Endothelial cell of umbilical vein (primary cell): ENCODE results near the gene SRGAP1. TPM values are rescaled to one million over a fixed set of nuclear protein-coding genes. Genes with fewer than 3 reads are reported as not detected.

Experiments
- BruUV-seq: library from RNA; stranded (reverse); fragments of 400-500 nt; replicated peaks from 2 replicates; lab custom pipeline; 2021; lab: Mats Ljungman, UMichigan
- CTCF ChIA-PET: fragments of 300-600, 350-600 bp; sonication (Branson Sonifier 250); formaldehyde crosslinking; loops from one replicate; lab custom pipeline; 2021; ENCODE audit warnings: antibody characterized with exemption, inconsistent platforms; lab: Charles Lee
- POLR2A ChIA-PET: fragments of 300-600, 350-600 bp; sonication (Branson Sonifier 250); formaldehyde crosslinking; loops from one replicate; lab custom pipeline; 2021; ENCODE audit warnings: antibody characterized with exemption, inconsistent platforms; lab: Charles Lee
- DNase-seq: peaks from one replicate; pipeline ENCODE4 v3.0.0-alpha.2; 2011; ENCODE audit warnings: low read depth, low spot score
- FAIRE-seq: peaks from 2 replicates; lab custom pipeline; 2011; peaks lifted over from hg19 to GRCh38; lab: Jason Lieb, UNC
- H2AFZ ChIP-seq: 2 replicates; pipeline ENCODE4 v1.6.0; 2012; ENCODE audit warnings: low read depth, low read length, control low read depth, inconsistent platforms
- H3K27ac ChIP-seq: 2 replicates; pipeline ENCODE4 v1.5.1; 2011; ENCODE audit warnings: low read depth, mild to moderate bottlenecking, control low read depth, low read length, moderate library complexity; ENCODE audit not compliant: insufficient read depth
- H3K27me3 ChIP-seq, 2 experiments: 2 replicates each; pipeline versions ENCODE4 v1.6.0 to v1.6.1; 2011; ENCODE audit warnings: low read length in 2 of 2, mixed read lengths in 1 of 2; ENCODE audit not compliant: control insufficient read depth in 2 of 2, insufficient read depth in 2 of 2
- H3K36me3 ChIP-seq, 2 experiments: 2 replicates in 1 of 2; 3 replicates in 1 of 2; pipeline ENCODE4 v1.5.1; 2011; ENCODE audit warnings: low read length in 2 of 2, mild to moderate bottlenecking in 1 of 2, moderate library complexity in 1 of 2; ENCODE audit not compliant: control insufficient read depth in 2 of 2, insufficient read depth in 2 of 2; ENCODE audit errors: extremely low read depth in 1 of 2
- H3K4me1 ChIP-seq: 3 replicates; pipeline ENCODE4 v1.5.1; 2011; ENCODE audit warnings: mild to moderate bottlenecking, low read length; ENCODE audit not compliant: control insufficient read depth, insufficient read depth; ENCODE audit errors: extremely low read depth
- H3K4me2 ChIP-seq: 2 replicates; pipeline ENCODE4 v1.6.1; 2011; ENCODE audit warnings: low read length, control low read depth, mixed read lengths; ENCODE audit not compliant: insufficient read depth
- H3K4me3 ChIP-seq, 3 experiments: fragments of 200-600 bp in 1 of 3; sonication (generic), shearing (Covaris generic) in 1 of 3; replicated peaks in 1 of 3; 2 replicates each; pipeline ENCODE4 v1.5.1; 2011 to 2016; ENCODE audit warnings: control low read depth in 3 of 3, low read length in 3 of 3, mild to moderate bottlenecking in 2 of 3, inconsistent platforms in 1 of 3, low read depth in 1 of 3, moderate library complexity in 1 of 3; ENCODE audit not compliant: insufficient read depth in 1 of 3
- H3K79me2 ChIP-seq: 2 replicates; pipeline ENCODE4 v1.6.0; 2012; ENCODE audit warnings: low read length, inconsistent platforms; ENCODE audit not compliant: control insufficient read depth, insufficient read depth
- H3K9ac ChIP-seq: replicated peaks from 2 replicates; pipeline ENCODE3; 2011; ENCODE audit warnings: low read length, control low read depth; ENCODE audit not compliant: insufficient read depth; ENCODE audit errors: extremely low read depth
- H3K9me1 ChIP-seq: replicated peaks from 3 replicates; pipeline ENCODE4 v1.6.0; 2011; ENCODE audit warnings: mild to moderate bottlenecking, low read length; ENCODE audit not compliant: control insufficient read depth, insufficient read depth; ENCODE audit errors: extremely low read depth
- H3K9me3 ChIP-seq: replicated peaks from 2 replicates; pipeline ENCODE4 v1.5.1; 2012; ENCODE audit warnings: low read length, inconsistent platforms; ENCODE audit not compliant: control insufficient read depth, insufficient read depth
- H4K20me1 ChIP-seq: replicated peaks from 2 replicates; pipeline ENCODE3; 2011; ENCODE audit warnings: mild to moderate bottlenecking, low read length; ENCODE audit not compliant: control insufficient read depth, insufficient read depth; ENCODE audit errors: extremely low read depth
- CTCF ChIP-seq, 2 donors: IDR thresholded peaks; 1 replicate in 1 of 2; 2 replicates in 1 of 2; pipeline ENCODE4 v1.5.1; 2011; ENCODE audit warnings: low read length in 2 of 2, mild to moderate bottlenecking in 2 of 2, moderate library complexity in 2 of 2, control low read depth in 1 of 2, inconsistent platforms in 1 of 2, low read depth in 1 of 2; ENCODE audit not compliant: insufficient read depth in 1 of 2; ENCODE audit errors: extremely low read depth in 1 of 2
- EZH2 ChIP-seq: IDR thresholded peaks from 2 replicates; pipeline ENCODE4 v1.6.1; 2012; ENCODE audit warnings: borderline replicate concordance, low read depth, mild to moderate bottlenecking, moderate library complexity, low read length, inconsistent platforms; ENCODE audit not compliant: severe bottlenecking
- FOS ChIP-seq: IDR thresholded peaks from 2 replicates; pipeline ENCODE4 v1.6.1; 2011; ENCODE audit warnings: mild to moderate bottlenecking, low read length, moderate library complexity, borderline replicate concordance; ENCODE audit not compliant: insufficient read depth
- GATA2 ChIP-seq: IDR thresholded peaks from 2 replicates; pipeline ENCODE4 v1.7.0; 2011; ENCODE audit warnings: low read depth, mild to moderate bottlenecking, moderate library complexity, mixed read lengths, low read length; ENCODE audit not compliant: insufficient read length, insufficient read depth
- JUN ChIP-seq: IDR thresholded peaks from 2 replicates; pipeline ENCODE4 v1.6.1; 2011; ENCODE audit warnings: borderline replicate concordance, low read depth; ENCODE audit not compliant: insufficient read length, insufficient read depth
- MAX ChIP-seq: IDR thresholded peaks from 2 replicates; pipeline ENCODE4 v1.6.1; 2011; ENCODE audit not compliant: insufficient read depth, insufficient read length
- MYC ChIP-seq: IDR thresholded peaks from one replicate; pipeline ENCODE4 v1.6.1; 2011; ENCODE audit warnings: mild to moderate bottlenecking, low read depth, low read length
- POLR2A ChIP-seq: IDR thresholded peaks from 2 replicates; pipeline ENCODE4 v1.6.1; 2012; ENCODE audit warnings: low read depth, mild to moderate bottlenecking, control low read depth, low read length
- POLR2AphosphoS5 ChIP-seq: IDR thresholded peaks from 2 replicates; pipeline ENCODE4 v1.6.1; 2012; ENCODE audit warnings: low read depth, mild to moderate bottlenecking, control low read depth, low read length, moderate library complexity; ENCODE audit not compliant: insufficient read depth
- dilution Hi-C: fragments of 300-500 bp; cut with MboI; formaldehyde crosslinking; loops from one replicate; pipeline ENCODE4 v1.15.0; 2019; ENCODE audit warnings: low sequenced_read_pairs; ENCODE audit not compliant: extremely low pct_ligation_motif_present
- intact Hi-C: fragments of 100-400 bp; cut with micrococcal nuclease; formaldehyde crosslinking; loops from one replicate; pipeline ENCODE4 v1.10.0; 2022
- polyA plus RNA-seq, 4 experiments: library from polyadenylated mRNA; depleted of rRNA in 3 of 4; stranded (reverse) in 3 of 4; unstranded in 1 of 4; fragments of >200 nt; gene quantifications; 2 replicates each; pipeline versions ENCODE4 v1.2.1 to v1.2.3, GENCODE V29; 2011 to 2012; ENCODE audit warnings: missing spikeins in 1 of 4
- total RNA-seq: library from RNA; stranded (reverse); gene quantifications from 2 replicates; pipeline ENCODE4 v1.2.3, GENCODE V29; 2021

SRGAP1 gene
- total and polyA plus RNA-seq, 2 donors (not counting 3 experiments of a cell fraction or from before 2014, with no cell fraction given): 4.9 to 16.3 TPM

GRCh38 chr12:63945777-63946176 is 101.3 kb downstream of the SRGAP1 start:
- CTCF ChIA-PET: no interaction called here
- no peak overlapping the region for H3K27ac ChIP-seq
- H3K9me3 ChIP-seq: no peaks in the 10 kb centered on the region
- no peaks in the 10 kb centered on the region for H3K27me3 ChIP-seq
- TF ChIP-seq JUN (no peak), GATA2 (no peak), CTCF (IDR thresholded peaks at IDR 0.05; ENCODE audit: extremely low read depth in 1 of 2, insufficient read depth in 1 of 2, low read depth in 1 of 2, low read length in 2 of 2) (no peak), POLR2A (no peak), FOS (no peak), MAX (no peak), MYC (no peak), POLR2AphosphoS5 (no peak), EZH2 (no peak)
- H3K9ac ChIP-seq: no peak overlapping the region
- H3K9me1 ChIP-seq: peaks cover 2% of the 10 kb centered on the region
- no peaks in the 10 kb centered on the region for H3K36me3 ChIP-seq
- no peak overlapping the region for H2AFZ ChIP-seq
- dilution Hi-C loops (no loop called here), intact Hi-C loops (no loop called here)
- FAIRE-seq (no peak), DNase-seq (no peak)
- H3K79me2 ChIP-seq: no peaks in the 10 kb centered on the region
- H3K4me3 ChIP-seq: no peak overlapping the region
- H3K4me2 ChIP-seq: no peak overlapping the region
- no peaks in the 10 kb centered on the region for H4K20me1 ChIP-seq
- BruUV-seq: no TSS peak
- peaks cover 6% of the 10 kb centered on the region for H3K4me1 ChIP-seq
- POLR2A ChIA-PET: no interaction called here
